HG02970 (cell line): ENCODE data around the gene B4GALNT4.

Experiments
- ATAC-seq: cut with Tn5 transposase; IDR thresholded peaks from one replicate; pipeline ENCODE4 v1.9.1; 2021; ENCODE audit warnings: mild to moderate bottlenecking, moderate library complexity, moderate number of reproducible peaks; ENCODE audit not compliant: unreplicated experiment, low FRiP score

The B4GALNT4 gene

GRCh38 chr11:372809-373715 lies 3.8 kb downstream of the B4GALNT4 start:
- ATAC-seq, result no peak

- ATAC-seq, result no peak
Measured at GRCh38 chr11:373716-374551, 4.6 kb downstream of the B4GALNT4 start.

- ATAC-seq, result no peak
Measured at GRCh38 chr11:375065-376025, 6.0 kb downstream of the B4GALNT4 start.

- no peak for ATAC-seq
Measured at GRCh38 chr11:376531-377173, 7.4 kb downstream of the B4GALNT4 start.

- no peak for ATAC-seq
Measured at GRCh38 chr11:377174-377865, 8.0 kb downstream of the B4GALNT4 start.

GRCh38 chr11:377883-378500 lies 8.7 kb downstream of the B4GALNT4 start:
- no peak for ATAC-seq

- ATAC-seq, result no peak
Measured at GRCh38 chr11:379205-380094, 10.2 kb downstream of the B4GALNT4 start.

GRCh38 chr11:380095-380480 lies 10.8 kb downstream of the B4GALNT4 start:
- no peak for ATAC-seq

GRCh38 chr11:380491-380890 lies 11.2 kb downstream of the B4GALNT4 start:
- no peak for ATAC-seq

GRCh38 chr11:380996-381395 lies 11.7 kb downstream of the B4GALNT4 start:
- no peak for ATAC-seq

GRCh38 chr11:381501-382072 lies 12.3 kb downstream of the B4GALNT4 start:
- ATAC-seq, result no peak

GRCh38 chr11:382081-382629 lies 12.9 kb downstream of the B4GALNT4 start:
- no peak for ATAC-seq

- no peak for ATAC-seq
Measured at GRCh38 chr11:383431-383830, 14.1 kb downstream of the B4GALNT4 start.

GRCh38 chr11:384511-384910 lies 15.2 kb downstream of the B4GALNT4 start:
- ATAC-seq, result no peak

- no peak for ATAC-seq
Measured at GRCh38 chr11:385594-386351, 16.5 kb downstream of the B4GALNT4 start.

- no peak for ATAC-seq
Measured at GRCh38 chr11:386483-386882, 17.2 kb downstream of the B4GALNT4 start.
